Duodenal mucosa (tissue), 2 donors: ENCODE results near the gene STRADB.
"Not testable (repeated sequence)": the region's sequence is repeated elsewhere in the genome, so short reads cannot be mapped to it uniquely, and the experiment has no call there.

Experiments used
- H3K27ac ChIP-seq: one replicate; pipeline ENCODE4 v1.7.0; 2013; ENCODE audit warnings: low read depth, low read length
- H3K27me3 ChIP-seq, 2 donors: one replicate each; pipeline ENCODE4 v1.7.0; 2013; ENCODE audit warnings: low read length in 2 of 2, control low read depth in 1 of 2; ENCODE audit not compliant: insufficient read depth in 2 of 2, control insufficient read depth in 1 of 2
- H3K36me3 ChIP-seq, 2 donors: one replicate each; pipeline ENCODE4 v1.7.0; 2013; ENCODE audit warnings: low read length in 2 of 2, control low read depth in 1 of 2; ENCODE audit not compliant: insufficient read depth in 2 of 2, control insufficient read depth in 1 of 2
- H3K4me1 ChIP-seq, 2 donors: one replicate each; pipeline ENCODE4 v1.7.0; 2013; ENCODE audit warnings: low read length in 2 of 2, control low read depth in 1 of 2; ENCODE audit not compliant: insufficient read depth in 2 of 2, control insufficient read depth in 1 of 2
- H3K4me3 ChIP-seq, 2 donors: one replicate each; pipeline ENCODE4 v1.7.0; 2013; ENCODE audit warnings: low read length in 2 of 2, low read depth in 1 of 2
- H3K9ac ChIP-seq, 2 donors: one replicate each; pipeline ENCODE4 v1.7.0; 2013; ENCODE audit warnings: low read length in 2 of 2, low read depth in 1 of 2
- H3K9me3 ChIP-seq, 2 donors: one replicate each; pipeline ENCODE4 v1.7.0; 2013; ENCODE audit warnings: low read length in 2 of 2, control low read depth in 1 of 2; ENCODE audit not compliant: control insufficient read depth in 1 of 2

Gene STRADB

GRCh38 chr2:201465524-201465971, 14.0 kb downstream of the STRADB start:
- H3K36me3 ChIP-seq = peaks cover 9 to 31% of the 10 kb centered on the region in 2 donors
- no peak overlapping the region for H3K4me3 ChIP-seq
- peaks cover 16 to 19% of the 10 kb centered on the region in 2 donors for H3K4me1 ChIP-seq
- peak overlapping the region; percentile 32 for H3K27ac ChIP-seq
- no peaks in the 10 kb centered on the region for H3K27me3 ChIP-seq
- H3K9me3 ChIP-seq = no peaks in the 10 kb centered on the region
- no peak overlapping the region for H3K9ac ChIP-seq

- Histone ChIP-seq H3K36me3 (peaks cover 15 to 35% of the 10 kb centered on the region in 2 donors), H3K4me1 (peaks cover 16 to 19% of the 10 kb centered on the region in 2 donors), H3K9ac (no peak overlapping the region), H3K27me3 (no peaks in the 10 kb centered on the region), H3K4me3 (no peak overlapping the region), H3K27ac (peak overlapping the region; percentile 32), H3K9me3 (no peaks in the 10 kb centered on the region)
Observed at GRCh38 chr2:201466050-201466675, 14.6 kb downstream of the STRADB start.

- no peak overlapping the region for H3K27ac ChIP-seq
- no peaks in the 10 kb centered on the region for H3K9me3 ChIP-seq
- peaks cover 20 to 46% of the 10 kb centered on the region in 2 donors for H3K36me3 ChIP-seq
- no peak overlapping the region for H3K4me3 ChIP-seq
- H3K4me1 ChIP-seq = peaks cover 16 to 19% of the 10 kb centered on the region in 2 donors
- H3K9ac ChIP-seq = no peak overlapping the region
- no peaks in the 10 kb centered on the region for H3K27me3 ChIP-seq
Observed at GRCh38 chr2:201467666-201468065, 16.1 kb downstream of the STRADB start.

- no peaks in the 10 kb centered on the region for H3K27me3 ChIP-seq
- no peak overlapping the region for H3K9ac ChIP-seq
- H3K4me3 ChIP-seq = no peak overlapping the region
- peaks cover 20 to 47% of the 10 kb centered on the region in 2 donors for H3K36me3 ChIP-seq
- H3K9me3 ChIP-seq = no peaks in the 10 kb centered on the region
- H3K4me1 ChIP-seq = peaks cover 0 to 2% of the 10 kb centered on the region in 2 donors
- no peak overlapping the region for H3K27ac ChIP-seq
Observed at GRCh38 chr2:201470821-201471731, 19.5 kb downstream of the STRADB start.

DNA sequence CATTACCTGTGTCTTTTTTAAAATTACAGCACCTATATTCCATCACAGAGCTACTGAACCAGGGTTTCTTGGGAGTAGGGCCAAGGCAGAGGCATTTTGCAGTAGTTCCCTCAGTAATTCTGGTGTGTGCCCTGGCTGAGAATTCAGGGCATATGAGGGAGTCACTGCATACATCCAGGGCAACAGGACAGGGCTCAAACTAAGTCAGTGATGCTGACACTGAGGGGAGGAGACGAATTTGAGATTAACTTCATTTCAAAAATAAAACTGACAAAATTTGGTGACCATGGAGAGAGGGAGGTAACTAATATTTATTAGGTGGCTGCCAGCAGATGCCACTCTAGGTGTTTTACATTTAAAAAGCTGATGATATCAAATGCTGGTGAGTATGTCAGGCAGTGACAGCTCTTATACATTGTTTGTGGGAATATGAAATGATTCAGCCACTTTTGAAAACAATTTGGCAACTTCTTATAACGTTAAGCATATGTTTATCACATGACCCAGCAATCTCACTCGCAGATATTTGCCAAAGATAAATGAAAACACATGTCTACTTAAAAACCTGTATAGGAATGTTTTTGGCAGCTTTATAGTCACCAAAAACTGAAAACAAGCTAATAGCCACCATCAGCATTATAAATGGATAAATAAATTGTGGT, 20.3 kb downstream of the STRADB start:
- no peaks in the 10 kb centered on the region for H3K4me1 ChIP-seq
- peaks cover 19 to 52% of the 10 kb centered on the region in 2 donors for H3K36me3 ChIP-seq
- H3K27me3 ChIP-seq = no peaks in the 10 kb centered on the region
- H3K27ac ChIP-seq = no peak overlapping the region
- no peak overlapping the region for H3K4me3 ChIP-seq
- H3K9me3 ChIP-seq = no peaks in the 10 kb centered on the region
- no peak overlapping the region for H3K9ac ChIP-seq

DNA sequence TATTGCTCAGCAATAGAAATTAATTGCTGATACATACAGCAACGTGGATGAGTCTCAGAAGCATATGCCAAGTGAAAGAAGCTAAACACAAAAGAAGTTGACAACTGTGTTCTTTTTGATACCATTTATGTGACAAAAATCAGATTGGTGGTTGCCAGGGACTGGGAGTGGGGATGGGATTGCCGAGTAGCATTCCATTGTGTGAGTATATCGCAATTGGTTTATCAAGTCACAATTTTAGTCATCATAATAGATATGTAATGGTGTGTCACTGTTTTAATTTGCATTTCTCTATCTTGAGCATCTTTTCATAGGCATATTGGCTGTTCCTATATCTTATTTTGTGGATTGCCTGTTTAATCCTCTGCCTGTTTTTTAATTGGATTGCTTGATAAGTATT, 20.9 kb downstream of the STRADB start:
- H3K27me3 ChIP-seq = no peaks in the 10 kb centered on the region
- no peaks in the 10 kb centered on the region for H3K9me3 ChIP-seq
- H3K4me3 ChIP-seq = no peak overlapping the region
- no peak overlapping the region for H3K9ac ChIP-seq
- peaks cover 19 to 55% of the 10 kb centered on the region in 2 donors for H3K36me3 ChIP-seq
- no peaks in the 10 kb centered on the region for H3K4me1 ChIP-seq
- no peak overlapping the region for H3K27ac ChIP-seq

- no peak overlapping the region for H3K27ac ChIP-seq
- H3K36me3 ChIP-seq = peaks cover 2 to 44% of the 10 kb centered on the region in 2 donors
- no peak overlapping the region for H3K4me3 ChIP-seq
- peaks cover 0 to 2% of the 10 kb centered on the region in 2 donors for H3K9me3 ChIP-seq
- no peaks in the 10 kb centered on the region for H3K27me3 ChIP-seq
- H3K4me1 ChIP-seq = no peaks in the 10 kb centered on the region
- H3K9ac ChIP-seq = no peak overlapping the region
Observed at GRCh38 chr2:201482543-201482942, 31.0 kb downstream of the STRADB start.

GRCh38 chr2:201483342-201483741, 31.8 kb downstream of the STRADB start:
- Histone ChIP-seq H3K4me3 (no peak overlapping the region), H3K27me3 (no peaks in the 10 kb centered on the region), H3K9ac (no peak overlapping the region), H3K36me3 (peaks cover 0 to 37% of the 10 kb centered on the region in 2 donors), H3K27ac (no peak overlapping the region), H3K9me3 (peaks cover 0 to 2% of the 10 kb centered on the region in 2 donors), H3K4me1 (no peaks in the 10 kb centered on the region)

- H3K27me3 ChIP-seq, H3K4me3 ChIP-seq, H3K4me1 ChIP-seq: not testable (repeated sequence)
Observed at GRCh38 chr2:201483758-201484157, 32.2 kb downstream of the STRADB start.

GRCh38 chr2:201484805-201485204, 33.3 kb downstream of the STRADB start:
- Histone ChIP-seq H3K4me3 (no peak overlapping the region), H3K9ac (no peak overlapping the region), H3K4me1 (no peaks in the 10 kb centered on the region), H3K36me3 (peaks cover 0 to 23% of the 10 kb centered on the region in 2 donors), H3K27me3 (no peaks in the 10 kb centered on the region), H3K27ac (no peak overlapping the region), H3K9me3 (peaks cover 0 to 2% of the 10 kb centered on the region in 2 donors)

More at GRCh38 chr2:201483758-201484157, 32.2 kb downstream of the STRADB start:
- H3K27ac ChIP-seq, H3K9me3 ChIP-seq, H3K9ac ChIP-seq: not testable (repeated sequence)
- H3K36me3 ChIP-seq = peaks cover 0 to 33% of the 10 kb centered on the region in 2 donors
